Activated CD8-positive, alpha-beta memory T cell treated with anti-CD3 and anti-CD28 coated beads for 1 hour (primary cell): ENCODE data around the gene USP12.
"Not testable (repeated sequence)": the region's sequence is repeated elsewhere in the genome, so short reads cannot be mapped to it uniquely, and the experiment has no call there.

Source experiments
- DNase-seq, 2 donors: peaks; one replicate each; pipeline ENCODE4 v3.0.0-alpha.2; 2020; ENCODE audit warnings: low read depth in 1 of 2; ENCODE audit errors: extremely low read depth in 1 of 2

The USP12 gene

GRCh38 chr13:27171244-27171826 is at the start of gene USP12:
Gene USP12 (minus strand): TSS chr13:27171811. CDS start chr13:27171639, 172 bp downstream.
- peak in 1 of 2 donors; percentile 12 for DNase-seq

- no peak for DNase-seq
Measured at GRCh38 chr13:27219611-27220010, 48.0 kb upstream of the USP12 start.

- DNase-seq, result not testable (repeated sequence)
Measured at GRCh38 chr13:27218861-27219260, 47.2 kb upstream of the USP12 start.

GRCh38 chr13:27217791-27218190 is 46.2 kb upstream of the USP12 start:
- not testable (repeated sequence) for DNase-seq

- DNase-seq, result not testable (repeated sequence)
Measured at GRCh38 chr13:27213386-27213785, 41.8 kb upstream of the USP12 start.

- no peak for DNase-seq
Measured at GRCh38 chr13:27211771-27212364, 40.3 kb upstream of the USP12 start.

GRCh38 chr13:27211271-27211670 is 39.7 kb upstream of the USP12 start:
- no peak for DNase-seq

GRCh38 chr13:27208514-27208913 is 36.9 kb upstream of the USP12 start:
- DNase-seq, result no peak

GRCh38 chr13:27203854-27204253 is 32.2 kb upstream of the USP12 start:
- no peak for DNase-seq

GRCh38 chr13:27203186-27203585 is 31.6 kb upstream of the USP12 start:
- DNase-seq, result no peak

- no peak for DNase-seq
Measured at GRCh38 chr13:27201661-27202060, 30.1 kb upstream of the USP12 start.

- DNase-seq, result no peak
Measured at GRCh38 chr13:27200413-27201070, 28.9 kb upstream of the USP12 start.

GRCh38 chr13:27199696-27200095 is 28.1 kb upstream of the USP12 start:
- no peak for DNase-seq

GRCh38 chr13:27199211-27199610 is 27.6 kb upstream of the USP12 start:
- no peak for DNase-seq

- no peak for DNase-seq
Measured at GRCh38 chr13:27194895-27195764, 23.5 kb upstream of the USP12 start.

GRCh38 chr13:27194209-27194608 is 22.6 kb upstream of the USP12 start:
- no peak for DNase-seq

GRCh38 chr13:27193496-27193895 is 21.9 kb upstream of the USP12 start:
- DNase-seq, result no peak

- no peak for DNase-seq
Measured at GRCh38 chr13:27192973-27193372, 21.4 kb upstream of the USP12 start.

GRCh38 chr13:27192367-27192766 is 20.8 kb upstream of the USP12 start:
- DNase-seq, result not testable (repeated sequence)

GRCh38 chr13:27189192-27189591 is 17.6 kb upstream of the USP12 start:
- DNase-seq, result no peak

- DNase-seq, result no peak
Measured at GRCh38 chr13:27188239-27188638, 16.6 kb upstream of the USP12 start.
